Right lobe of liver (tissue), 6 donors: ENCODE measurements around the gene GALNS. TPM values are rescaled to one million over a fixed set of nuclear protein-coding genes. Genes with fewer than 3 reads are reported as not detected.

Source experiments
- ATAC-seq, 4 donors: fragments of 200-7000 bp; cut with Tn5 transposase; one replicate each; pipeline ENCODE4 v1.9.1; 2020; ENCODE audit warnings: mild to moderate bottlenecking in 4 of 4, moderate library complexity in 4 of 4
- DNase-seq, 3 donors: peaks; one replicate each; pipeline ENCODE4 v3.0.0-alpha.2; 2020
- H3K27ac ChIP-seq, 3 donors: fragments of 200-600 bp; one replicate each; pipeline ENCODE4 v1.8.0; 2022
- H3K27me3 ChIP-seq, 2 donors: fragments of 200-600 bp; one replicate each; pipeline ENCODE4 v1.8.0; 2022
- H3K36me3 ChIP-seq, 4 donors: fragments of 200-600 bp; sonication (generic) in 1 of 4; one replicate each; pipeline versions ENCODE4 v1.5.1 to v1.8.0; 2017 to 2022; ENCODE audit warnings: control low read depth in 1 of 4
- H3K4me1 ChIP-seq, 4 donors: fragments of 200-600 bp; sonication (generic) in 1 of 4; one replicate each; pipeline versions ENCODE4 v1.5.1 to v1.8.0; 2017 to 2022; ENCODE audit warnings: control low read depth in 1 of 4
- H3K4me3 ChIP-seq, 3 donors: fragments of 200-600 bp; one replicate each; pipeline ENCODE4 v1.8.0; 2022
- H3K9me3 ChIP-seq, 4 donors: fragments of 200-600 bp; sonication (generic) in 1 of 4; one replicate each; pipeline versions ENCODE4 v1.5.1 to v1.8.0; 2017 to 2022; ENCODE audit warnings: control low read depth in 1 of 4
- POLR2A ChIP-seq: fragments of 450-650 bp; IDR thresholded peaks from one replicate; pipeline ENCODE4 v1.6.1; 2017; ENCODE audit warnings: antibody characterized with exemption, mild to moderate bottlenecking
- WGBS: methylation state at CpG from one replicate; pipeline ENCODE4 v1.1.6; 2018; ENCODE audit warnings: low coverage, low lambda C conversion rate; ENCODE audit not compliant: insufficient coverage; ENCODE audit errors: missing lambda C conversion rate; 5-methylcytosine and 5-hydroxymethylcytosine counted together
- intact Hi-C, 2 donors: fragments of 100-400 bp; cut with DNase I; formaldehyde crosslinking; loops; one replicate each; pipeline versions ENCODE4 v1.11.2 to v1.14.1; 2022
- total RNA-seq, 6 experiments: library from RNA; depleted of rRNA in 2 of 6; stranded (reverse); fragments of >200 nt in 2 of 6; fragmentation: NEBNext Ultra II Directional in 3 of 6; extraction: Animal tissue kit (Norgen Biotek cat#: 25700) in 3 of 6; gene quantifications; one replicate each; pipeline versions ENCODE4 v1.1.0 to v1.2.4, GENCODE V29; 2016 to 2023
- TF ChIP-seq, protein P1 (sequence below), 4 donors: fragments of 200-600 bp in 3 of 4; fragments of 450-650 bp in 1 of 4; IDR thresholded peaks; one replicate each; pipeline versions ENCODE4 v1.5.1 to v1.8.0; 2016 to 2022; ENCODE audit warnings: antibody characterized with exemption in 4 of 4, mild to moderate bottlenecking in 2 of 4
- donor health status: DM: no; HTN: yes; CAD: no.
- donor health status: DM: no; HTN: no; CAD: no.
- donor health status: DM: no; HTN: no; CAD: no.
- donor health status: DM: no; HTN: yes; CAD: no.
- donor health status: DM: no; HTN: yes; CAD: no.

Gene GALNS
- total RNA-seq, 6 experiments from 2014 or later: 9.2 to 20.6 (median 16.5) TPM

DNA sequence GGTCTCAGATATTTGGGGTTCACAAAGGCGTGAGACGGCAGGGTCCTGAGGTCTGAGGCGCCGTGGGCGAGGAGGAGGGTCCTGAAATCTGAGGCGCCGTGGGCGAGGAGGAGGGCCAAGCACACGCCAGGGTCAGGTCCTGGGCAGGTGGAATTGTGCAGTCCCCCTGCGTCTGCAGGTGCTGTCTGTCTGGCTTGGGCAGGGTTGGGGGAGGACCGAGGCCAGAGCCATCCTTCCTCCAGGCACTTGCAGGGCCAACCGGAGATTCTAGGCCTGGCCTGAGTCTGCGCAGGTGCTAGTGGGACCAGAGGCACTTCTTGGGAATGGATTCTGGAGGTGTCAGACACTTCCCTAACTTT lies 42.6 kb downstream of the GALNS start:
- no peak overlapping the region for H3K27ac ChIP-seq
- intact Hi-C loops: loop anchor here in 1 of 2 donors (10.0 kb wide), 2 partner anchors 51 to 351 kb away; partner anchors contain the start of gene PABPN1L
- no peaks in the 10 kb centered on the region for H3K27me3 ChIP-seq
- WGBS: no CpG with 5 or more reads among the region's 13 CpGs
- H3K4me1 ChIP-seq: peaks cover 0 to 18% (median 4%) of the 10 kb centered on the region in 4 donors
- no peak for TF ChIP-seq POLR2A
- TF ChIP-seq, protein P1, sequence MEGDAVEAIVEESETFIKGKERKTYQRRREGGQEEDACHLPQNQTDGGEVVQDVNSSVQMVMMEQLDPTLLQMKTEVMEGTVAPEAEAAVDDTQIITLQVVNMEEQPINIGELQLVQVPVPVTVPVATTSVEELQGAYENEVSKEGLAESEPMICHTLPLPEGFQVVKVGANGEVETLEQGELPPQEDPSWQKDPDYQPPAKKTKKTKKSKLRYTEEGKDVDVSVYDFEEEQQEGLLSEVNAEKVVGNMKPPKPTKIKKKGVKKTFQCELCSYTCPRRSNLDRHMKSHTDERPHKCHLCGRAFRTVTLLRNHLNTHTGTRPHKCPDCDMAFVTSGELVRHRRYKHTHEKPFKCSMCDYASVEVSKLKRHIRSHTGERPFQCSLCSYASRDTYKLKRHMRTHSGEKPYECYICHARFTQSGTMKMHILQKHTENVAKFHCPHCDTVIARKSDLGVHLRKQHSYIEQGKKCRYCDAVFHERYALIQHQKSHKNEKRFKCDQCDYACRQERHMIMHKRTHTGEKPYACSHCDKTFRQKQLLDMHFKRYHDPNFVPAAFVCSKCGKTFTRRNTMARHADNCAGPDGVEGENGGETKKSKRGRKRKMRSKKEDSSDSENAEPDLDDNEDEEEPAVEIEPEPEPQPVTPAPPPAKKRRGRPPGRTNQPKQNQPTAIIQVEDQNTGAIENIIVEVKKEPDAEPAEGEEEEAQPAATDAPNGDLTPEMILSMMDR (IDR thresholded peaks at IDR 0.05): no peak
- H3K9me3 ChIP-seq: no peaks in the 10 kb centered on the region
- no peak overlapping the region for H3K4me3 ChIP-seq
- DNase-seq (no peak), ATAC-seq (no peak)
- peaks cover 0 to under 1% (median 0%) of the 10 kb centered on the region in 4 donors for H3K36me3 ChIP-seq

DNA sequence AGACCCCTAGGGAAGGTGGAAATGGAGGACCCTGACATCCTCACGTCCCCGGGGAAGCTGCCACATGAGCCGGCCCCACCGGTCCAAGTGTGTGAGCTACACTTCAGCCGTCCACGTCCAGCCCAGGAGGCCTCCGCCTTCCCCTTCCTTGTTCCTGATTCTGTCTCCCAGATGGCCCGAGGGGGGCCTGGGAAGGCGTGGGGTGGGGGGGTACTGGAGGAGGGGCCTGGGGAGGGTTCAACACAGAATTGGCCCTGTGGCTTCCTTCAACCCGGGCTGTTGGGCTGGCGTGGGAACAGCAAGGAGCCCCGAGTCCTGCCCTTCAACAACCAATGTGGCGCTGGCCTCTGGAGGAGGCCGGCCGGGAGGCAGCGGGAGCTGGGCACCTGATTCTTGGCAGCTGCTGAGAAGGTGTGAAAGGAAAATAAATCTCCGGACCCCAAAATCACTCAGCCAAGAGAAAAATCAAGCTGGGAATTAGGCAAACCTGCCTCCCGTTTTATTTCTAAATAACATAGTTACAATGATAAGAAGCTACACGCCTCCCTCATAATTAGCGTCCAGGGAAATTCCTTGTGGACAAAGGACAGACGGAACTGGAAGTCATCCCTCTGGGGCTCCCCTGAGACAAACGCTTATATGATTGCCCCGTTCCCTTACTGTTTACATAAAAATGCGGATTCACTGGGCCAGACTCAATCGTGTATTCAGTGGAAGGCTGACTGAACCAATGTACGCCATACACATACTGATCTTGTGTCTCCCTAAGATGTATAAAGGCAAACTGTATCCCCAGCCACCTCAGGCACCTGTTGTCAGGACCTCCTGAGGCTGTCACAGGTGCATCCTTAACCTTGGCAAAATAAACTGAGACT lies 43.2 kb downstream of the GALNS start:
- no peak overlapping the region for H3K27ac ChIP-seq
- no peak for ATAC-seq
- 47% methylated on average over 9 of the region's 26 CpGs for WGBS
- no peaks in the 10 kb centered on the region for H3K27me3 ChIP-seq
- peaks cover 0 to 18% (median 4%) of the 10 kb centered on the region in 4 donors for H3K4me1 ChIP-seq
- DNase-seq: no peak
- intact Hi-C loops: loop anchor here in 1 of 2 donors (10.0 kb wide), 2 partner anchors 51 to 351 kb away; partner anchors contain the start of gene PABPN1L
- TF ChIP-seq, protein P1 (IDR thresholded peaks at IDR 0.05): no peak
- H3K9me3 ChIP-seq: no peaks in the 10 kb centered on the region
- peaks cover 0 to 5% (median 0%) of the 10 kb centered on the region in 4 donors for H3K36me3 ChIP-seq
- no peak overlapping the region for H3K4me3 ChIP-seq

DNA sequence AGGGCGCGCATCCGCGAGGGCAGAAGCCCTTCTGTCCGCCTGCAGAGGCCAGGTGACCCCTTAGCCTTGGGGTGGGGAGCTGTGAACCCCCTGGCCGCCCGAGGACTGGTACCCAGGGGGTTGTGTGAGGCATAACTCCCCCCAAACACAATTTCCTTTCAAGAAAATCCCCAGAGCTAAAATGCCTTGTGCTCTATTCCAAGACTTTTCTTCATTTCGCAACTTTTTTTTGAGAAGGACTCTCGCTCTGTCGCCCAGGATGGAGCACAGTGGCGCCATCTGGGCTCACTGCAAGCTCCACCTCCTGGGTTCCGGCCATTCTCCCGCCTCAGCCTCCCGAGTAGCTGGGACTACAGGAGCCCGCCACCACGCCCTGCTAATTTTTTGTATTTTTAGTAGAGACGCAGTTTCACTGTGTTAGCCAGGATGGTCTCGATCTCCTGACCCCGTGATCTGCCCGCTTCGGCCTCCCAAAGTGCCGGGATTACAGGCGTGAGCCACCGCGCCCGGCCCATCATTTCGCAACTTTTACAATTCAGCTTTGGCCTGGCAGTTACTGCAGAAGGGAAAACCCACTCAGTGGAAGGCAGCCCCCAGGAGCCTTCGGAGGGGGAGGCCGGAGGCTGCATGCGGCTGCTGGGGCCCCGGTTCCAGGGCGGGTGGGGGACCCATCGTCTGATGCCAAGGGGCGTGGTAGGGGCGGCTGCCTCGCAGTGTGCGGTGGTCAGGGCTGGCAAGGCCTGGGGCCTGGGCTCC lies 44.1 kb downstream of the GALNS start:
- H3K4me3 ChIP-seq: peak overlapping the region; percentile 74 to 99 (median 85)
- no peaks in the 10 kb centered on the region for H3K9me3 ChIP-seq
- H3K36me3 ChIP-seq: peaks cover 0 to 5% (median 0%) of the 10 kb centered on the region in 4 donors
- no peaks in the 10 kb centered on the region for H3K27me3 ChIP-seq
- H3K4me1 ChIP-seq: peaks cover 0 to 18% (median 4%) of the 10 kb centered on the region in 4 donors
- ATAC-seq: no peak
- H3K27ac ChIP-seq: peak overlapping the region; percentile 45 to 90 (median 75)
- WGBS: 14% methylated on average over 12 of the region's 37 CpGs
- DNase-seq: no peak
- TF ChIP-seq, protein P1 (IDR thresholded peaks at IDR 0.05): no peak
- TF ChIP-seq POLR2A: no peak
- intact Hi-C loops: loop anchor here in 1 of 2 donors (10.0 kb wide), 2 partner anchors 52 to 352 kb away; partner anchors contain the start of gene PABPN1L

DNA sequence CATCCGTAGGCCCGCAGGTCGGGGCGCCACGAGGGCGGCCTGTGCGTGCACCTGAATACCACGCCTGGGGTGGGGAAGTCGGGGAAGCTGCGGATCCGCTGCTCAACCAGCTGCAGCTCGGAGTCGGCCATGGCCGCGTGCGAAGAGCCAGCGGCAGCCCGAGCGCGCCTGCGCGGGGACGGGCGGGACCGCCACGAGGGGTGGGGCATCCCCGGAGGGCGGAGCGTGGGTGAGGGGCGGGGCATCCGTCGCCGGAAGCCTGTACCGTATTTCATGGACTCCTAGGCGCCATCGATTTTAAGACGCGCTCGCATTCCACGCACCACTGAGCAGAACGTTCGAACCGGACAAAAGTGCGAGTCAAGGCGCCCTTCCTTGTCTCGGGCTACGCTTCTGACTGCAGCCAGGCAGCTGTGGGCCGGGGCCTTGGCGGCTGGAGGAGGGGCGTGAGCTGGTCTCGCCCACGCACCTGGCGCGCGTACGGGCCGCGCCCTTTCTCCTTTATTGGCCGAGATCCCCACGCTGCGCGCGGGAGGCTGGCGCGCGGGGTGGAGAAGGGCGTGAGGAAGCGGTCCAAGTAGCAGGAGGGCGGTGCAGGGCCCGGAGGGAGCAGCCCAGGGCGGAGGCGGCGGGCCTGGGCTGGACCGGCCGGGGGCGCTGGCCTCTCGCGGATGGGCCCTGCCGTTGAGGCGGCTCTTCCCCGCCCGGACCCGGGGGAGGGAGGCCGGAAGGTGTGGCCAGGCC lies 44.8 kb downstream of the GALNS start, which contains the start of gene APRT:
Gene APRT, minus strand, starts transcription at position 160 of the 744 bp plus-strand sequence. Its CDS starts 29 bp downstream, at position 131.
- Histone ChIP-seq H3K27me3 (no peaks in the 10 kb centered on the region), H3K36me3 (peaks cover 0 to 5% (median 0%) of the 10 kb centered on the region in 4 donors), H3K27ac (peak within 1 kb of the TSS; percentile 45 to 90 (median 75)), H3K9me3 (no peaks in the 10 kb centered on the region), H3K4me1 (peaks cover 0 to 18% (median 4%) of the 10 kb centered on the region in 4 donors), H3K4me3 (peak within 1 kb of the TSS; percentile 74 to 99 (median 85))
- peak; percentile 72 for TF ChIP-seq POLR2A
- TF ChIP-seq, protein P1 (IDR thresholded peaks at IDR 0.05): peak; percentile 32 to 47 (median 36)
- intact Hi-C loops: loop anchor here in 1 of 2 donors (10.0 kb wide), 2 partner anchors 53 to 353 kb away; partner anchors contain the start of gene PABPN1L
- 0% methylated on average over 6 of the region's 84 CpGs for WGBS
- DNase-seq: peak; percentile 96 to 98 (median 97)
- ATAC-seq: peak; percentile 87 to 94 (median 90)
